Jurkat, Clone E6-1 (cell line): ENCODE data around the gene NGFR.

Experiments
- DNase-seq: peaks from one replicate; pipeline ENCODE4 v3.0.0-alpha.2; 2011; ENCODE audit warnings: low read depth, low spot score
- H3K4me3 ChIP-seq: 2 replicates; pipeline ENCODE4 v1.5.1; 2011; ENCODE audit warnings: mild to moderate bottlenecking, low read length, control low read depth, moderate library complexity

Gene NGFR

DNA sequence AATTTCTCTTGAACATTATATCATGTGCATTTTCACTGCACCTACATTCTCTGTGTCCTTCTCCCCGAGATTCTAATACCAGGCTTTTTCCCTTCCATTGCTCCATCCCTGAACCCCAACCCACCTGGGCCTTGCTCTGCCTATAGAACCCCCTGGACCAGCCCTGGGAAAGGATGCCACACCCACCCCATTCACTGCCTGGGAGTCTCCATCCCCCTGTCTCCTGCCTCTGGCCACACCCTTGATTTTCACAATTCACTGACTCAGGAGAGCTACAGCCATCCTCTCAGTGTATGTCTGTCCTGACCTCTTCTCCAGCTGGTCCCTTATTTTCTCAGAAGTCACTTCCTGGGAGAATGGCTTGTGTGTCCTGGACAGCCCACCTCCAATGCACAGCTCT is 27.9 kb upstream of the NGFR start:
- no peak overlapping the region for H3K4me3 ChIP-seq
- DNase-seq, result no peak

DNA sequence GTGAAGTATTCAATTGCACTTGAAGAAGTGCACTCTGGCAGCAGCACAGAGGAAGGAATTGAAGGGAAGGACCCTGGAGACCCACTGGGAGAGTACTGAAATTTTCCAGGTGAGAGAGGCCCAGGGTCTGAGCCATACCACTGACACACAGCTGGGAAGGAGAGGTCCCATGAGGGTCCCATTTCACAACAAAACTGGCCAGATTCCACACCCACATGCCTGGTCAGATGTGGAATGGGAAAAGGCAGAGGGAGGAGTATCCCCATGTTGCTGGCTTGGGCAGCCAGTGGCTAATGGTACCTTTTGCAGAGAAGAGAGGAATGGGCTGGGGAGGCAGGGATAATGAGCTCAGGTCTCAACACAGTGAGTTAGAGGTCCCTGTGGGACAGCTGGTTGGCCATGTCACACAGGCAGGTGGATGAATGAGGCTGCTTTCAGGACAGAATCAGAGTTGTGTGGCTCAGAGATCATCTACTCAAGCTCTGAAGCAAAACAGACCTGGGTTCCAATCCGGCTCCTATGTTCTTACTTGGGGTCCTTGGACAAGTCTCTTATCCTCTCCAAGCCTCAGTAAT is 26.2 kb upstream of the NGFR start:
- H3K4me3 ChIP-seq, result no peak overlapping the region
- DNase-seq, result no peak

DNA sequence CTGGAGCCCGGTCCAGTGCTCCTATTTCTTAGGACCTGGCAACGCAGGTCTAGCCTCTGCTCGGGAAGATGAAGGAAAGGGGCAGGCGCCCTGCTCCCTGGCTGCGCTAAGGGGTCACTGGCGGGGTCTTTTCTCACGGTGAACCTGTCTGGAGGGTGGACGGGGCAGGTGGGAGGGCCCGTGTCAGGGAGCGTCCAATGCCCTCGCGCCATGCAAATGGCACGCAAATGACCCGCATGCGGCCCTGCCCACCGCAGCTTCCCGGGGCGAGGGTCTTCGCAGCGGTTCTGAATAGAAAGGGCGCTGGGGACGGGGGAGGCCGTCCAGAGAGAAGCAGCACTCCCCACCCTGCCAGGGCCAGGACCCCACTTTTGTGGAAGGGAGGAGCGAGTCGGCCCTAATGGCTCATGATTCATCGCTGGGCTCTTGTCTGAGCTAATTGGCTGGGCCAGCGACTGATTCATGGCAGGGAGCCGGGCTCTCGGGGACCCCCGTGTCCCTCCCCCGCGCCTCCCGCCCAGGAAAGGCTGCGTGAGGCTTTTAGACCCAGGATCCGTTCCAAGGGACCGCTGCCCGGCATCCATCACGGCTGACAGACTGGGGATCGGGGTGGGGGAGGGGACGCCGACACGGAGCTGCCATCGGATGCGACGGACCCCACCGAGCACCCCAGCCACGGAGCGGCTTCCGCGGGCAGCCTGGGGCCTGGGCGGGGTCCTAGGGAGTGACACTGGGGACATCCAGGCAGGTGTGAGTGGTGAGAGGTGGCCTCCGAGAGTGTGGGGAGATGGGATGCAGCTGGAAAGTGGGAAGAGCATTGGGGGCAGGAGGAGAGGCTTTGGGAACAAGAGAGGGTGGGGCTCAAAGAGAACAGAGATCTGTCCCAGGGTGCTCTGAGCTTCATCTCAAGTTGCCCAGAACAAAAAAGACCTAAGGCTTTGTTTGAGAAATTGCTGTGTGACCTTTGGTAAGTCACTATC is 25.0 kb upstream of the NGFR start:
- no peak for DNase-seq
- no peak overlapping the region for H3K4me3 ChIP-seq

DNA sequence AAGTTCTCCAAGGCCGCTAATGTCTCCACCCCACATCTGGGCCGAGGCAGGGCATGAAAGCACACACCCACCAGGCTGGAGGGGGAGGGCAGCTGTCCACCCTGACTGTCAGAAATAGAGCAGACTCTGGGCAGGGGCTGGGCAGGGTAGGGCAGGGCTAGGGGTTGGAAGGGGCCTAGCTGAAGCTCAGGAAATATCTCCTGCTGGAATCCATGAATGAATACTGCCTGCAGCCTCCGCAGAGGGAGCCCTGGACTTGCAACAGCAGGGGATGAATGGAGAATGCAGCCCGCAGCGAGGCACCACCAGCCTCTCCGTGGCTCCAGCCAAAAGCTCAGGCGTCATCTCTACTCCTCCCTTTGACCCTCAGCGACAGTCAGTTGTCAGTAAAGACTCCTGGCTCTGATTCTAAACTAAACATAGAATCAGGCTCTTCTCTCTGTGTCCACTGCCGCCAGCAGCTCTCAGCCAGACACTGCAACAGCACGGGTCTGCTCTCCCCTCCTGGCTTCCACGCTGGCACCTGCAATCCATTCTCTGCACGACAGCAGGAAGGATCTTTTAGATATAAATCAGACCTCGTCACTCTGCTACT is 23.9 kb upstream of the NGFR start:
- H3K4me3 ChIP-seq, result no peak overlapping the region
- no peak for DNase-seq

DNA sequence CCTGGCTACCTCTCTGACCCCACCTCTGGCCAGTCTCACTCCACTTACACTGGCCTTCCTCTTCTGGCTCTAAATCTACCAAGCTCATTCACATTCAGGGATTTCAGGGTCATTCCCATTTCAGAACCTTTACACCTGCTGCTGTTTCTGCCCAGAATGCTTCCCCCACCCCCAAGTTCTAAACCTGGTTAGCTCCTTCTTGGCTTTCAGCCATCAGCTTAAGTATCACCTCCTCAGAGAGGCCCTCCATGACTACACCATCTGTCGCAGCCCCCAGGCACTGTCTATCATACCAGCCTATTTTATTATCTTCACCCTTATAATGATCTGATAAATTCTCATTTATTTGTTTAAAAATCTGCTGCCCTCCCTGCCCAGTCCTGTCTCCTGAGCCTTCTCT is 23.3 kb upstream of the NGFR start:
- H3K4me3 ChIP-seq, result no peak overlapping the region
- no peak for DNase-seq

DNA sequence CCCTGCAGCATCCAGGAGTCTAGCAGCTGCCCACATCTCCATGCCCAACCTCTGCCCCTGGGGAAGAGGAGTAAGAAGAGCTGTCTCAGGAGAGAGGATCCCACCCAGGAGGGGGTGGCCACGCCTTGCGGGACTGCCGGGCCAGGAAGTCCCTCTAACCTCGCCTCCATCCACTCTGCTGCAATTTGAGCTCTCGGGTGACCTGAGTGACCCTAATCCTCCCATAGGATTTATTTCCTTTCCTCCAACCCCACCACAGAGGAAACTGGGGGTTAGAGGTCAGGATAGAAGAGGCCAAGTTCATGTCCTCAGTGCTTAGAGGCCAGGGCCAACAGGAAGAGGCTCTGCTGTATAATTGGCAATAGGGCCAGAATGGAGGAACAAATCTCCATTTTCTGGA is 22.6 kb upstream of the NGFR start:
- no peak overlapping the region for H3K4me3 ChIP-seq
- no peak for DNase-seq

DNA sequence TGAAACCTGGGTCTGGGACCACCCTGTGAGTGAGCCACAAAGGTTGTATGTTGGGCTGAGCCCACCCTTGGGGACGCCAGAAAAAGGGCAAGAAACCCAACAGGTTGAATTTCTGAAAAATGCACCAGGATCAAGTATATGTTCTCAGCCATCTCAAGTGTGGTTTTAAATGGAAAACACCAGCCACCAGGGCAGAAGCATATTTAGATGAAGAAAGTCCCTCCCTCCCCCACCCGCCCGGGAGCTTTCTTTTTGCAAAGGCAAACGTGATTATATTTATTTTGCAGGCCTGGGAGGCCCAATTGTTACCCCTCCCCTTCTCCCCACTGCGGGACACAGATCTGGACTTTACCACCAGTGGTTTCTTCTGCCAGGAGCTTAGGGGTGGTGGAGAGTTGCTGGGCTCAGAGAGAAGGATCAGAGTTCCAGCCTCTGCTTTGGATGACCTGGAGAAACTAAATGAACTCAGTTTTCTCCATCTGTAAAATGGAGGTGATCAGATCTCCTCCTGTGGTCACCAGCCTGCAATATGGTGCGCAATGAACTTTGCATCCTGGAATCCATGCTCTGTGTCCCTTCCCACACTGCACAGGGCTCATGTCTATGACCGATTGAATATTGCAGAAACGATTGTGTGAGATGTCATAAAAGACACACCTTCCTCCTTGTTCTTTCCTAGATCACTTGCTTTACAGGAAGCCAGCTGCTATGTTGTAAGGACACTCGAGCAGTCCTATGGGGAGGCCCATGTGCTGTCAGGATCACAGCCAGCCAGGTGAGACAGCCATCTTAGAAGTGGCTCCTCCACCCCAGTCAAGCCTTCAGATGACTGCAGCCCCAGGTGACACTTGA is 21.0 kb upstream of the NGFR start:
- DNase-seq, result no peak
- no peak overlapping the region for H3K4me3 ChIP-seq

DNA sequence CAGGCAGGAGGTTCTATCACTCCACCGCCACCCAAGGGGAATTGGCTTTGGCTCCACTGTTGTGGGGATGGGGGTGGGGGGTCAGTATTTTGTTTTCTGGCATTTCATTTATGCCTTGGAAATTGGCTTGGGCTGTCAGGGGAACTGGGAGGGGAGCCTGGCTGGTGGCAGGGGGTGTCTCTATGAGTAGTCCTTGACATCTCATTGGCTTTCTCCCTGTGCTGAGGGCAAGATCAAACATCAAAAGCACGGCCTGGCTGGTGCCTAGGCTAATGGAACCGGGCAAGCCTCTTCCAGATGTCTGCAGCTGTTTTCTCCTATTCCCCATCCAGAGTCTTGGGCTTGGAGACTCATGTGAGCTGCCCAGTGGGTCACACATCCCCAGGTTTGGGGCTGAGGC is 17.4 kb upstream of the NGFR start:
- no peak for DNase-seq
- H3K4me3 ChIP-seq, result no peak overlapping the region

DNA sequence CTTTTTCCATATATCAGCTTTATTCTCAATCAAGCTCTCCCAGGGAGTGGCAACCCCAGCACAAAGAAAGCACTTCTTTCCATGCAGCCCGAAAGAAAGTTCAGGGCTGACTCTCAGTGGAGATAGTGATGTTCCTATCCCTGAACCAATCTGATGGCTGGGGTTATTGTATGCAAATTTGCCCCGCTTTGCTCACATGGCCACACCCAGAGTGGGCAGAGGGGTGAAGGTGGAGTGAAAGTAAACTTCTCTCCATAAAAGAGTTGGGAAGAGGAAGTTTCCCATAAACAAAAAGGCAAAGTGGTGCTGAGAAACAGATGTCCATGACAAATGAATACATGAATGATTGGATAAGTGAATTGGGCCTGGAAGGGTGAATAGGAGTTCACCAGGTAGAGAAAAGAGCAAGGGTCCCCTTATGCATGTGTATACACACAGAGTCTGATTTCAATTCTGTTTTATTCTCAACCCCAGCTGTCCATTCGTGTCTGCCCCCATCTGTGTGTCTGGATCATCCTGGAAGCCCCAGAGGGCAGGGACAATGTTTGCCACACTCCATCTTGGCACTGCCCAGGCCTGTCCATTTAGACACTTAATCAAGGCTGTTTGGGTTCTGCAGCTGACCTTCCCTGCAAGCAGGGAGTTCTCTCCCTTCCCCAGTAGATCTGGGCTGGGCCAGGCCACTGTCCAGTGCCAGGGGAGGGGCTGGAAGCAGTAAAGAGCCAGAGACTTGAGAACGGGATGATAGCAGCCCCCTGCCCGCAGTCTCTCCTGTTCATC is 14.1 kb upstream of the NGFR start:
- no peak for DNase-seq

DNA sequence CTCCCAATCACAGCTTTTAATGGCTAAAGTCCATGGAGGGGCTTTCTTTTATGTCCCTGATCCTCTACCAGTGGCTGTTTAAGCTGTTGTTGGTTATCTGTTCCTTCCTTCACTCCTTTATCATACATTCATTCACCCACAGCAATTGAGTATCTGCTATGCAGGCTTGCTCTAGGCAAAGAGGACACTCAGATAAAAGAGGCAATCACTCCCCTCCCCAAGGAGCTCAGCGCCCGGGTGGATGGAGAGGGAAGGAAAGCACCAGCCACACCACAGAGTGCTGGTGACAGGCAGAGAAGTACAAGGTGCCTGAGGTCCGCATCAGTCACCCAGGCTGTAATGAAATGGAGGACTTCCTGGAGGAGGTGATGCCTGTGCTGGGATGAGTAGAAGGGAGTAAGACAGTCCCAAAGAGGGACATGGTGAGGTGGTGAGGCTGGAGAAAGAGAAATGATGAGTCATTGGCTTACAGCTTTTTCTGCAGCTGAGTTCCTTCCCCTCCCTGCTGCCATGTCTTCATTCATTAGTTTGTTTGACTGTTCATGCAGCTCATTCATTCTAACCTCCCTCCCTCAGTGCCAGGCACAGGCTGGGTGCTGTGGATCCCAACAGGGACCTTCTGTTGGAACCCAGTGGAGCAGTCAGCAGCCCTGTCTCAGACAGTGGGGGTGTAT is 12.8 kb upstream of the NGFR start:
- H3K4me3 ChIP-seq, result no peak overlapping the region
- no peak for DNase-seq

More for the DNA sequence above, 14.1 kb upstream of the NGFR start:
- no peak overlapping the region for H3K4me3 ChIP-seq

DNA sequence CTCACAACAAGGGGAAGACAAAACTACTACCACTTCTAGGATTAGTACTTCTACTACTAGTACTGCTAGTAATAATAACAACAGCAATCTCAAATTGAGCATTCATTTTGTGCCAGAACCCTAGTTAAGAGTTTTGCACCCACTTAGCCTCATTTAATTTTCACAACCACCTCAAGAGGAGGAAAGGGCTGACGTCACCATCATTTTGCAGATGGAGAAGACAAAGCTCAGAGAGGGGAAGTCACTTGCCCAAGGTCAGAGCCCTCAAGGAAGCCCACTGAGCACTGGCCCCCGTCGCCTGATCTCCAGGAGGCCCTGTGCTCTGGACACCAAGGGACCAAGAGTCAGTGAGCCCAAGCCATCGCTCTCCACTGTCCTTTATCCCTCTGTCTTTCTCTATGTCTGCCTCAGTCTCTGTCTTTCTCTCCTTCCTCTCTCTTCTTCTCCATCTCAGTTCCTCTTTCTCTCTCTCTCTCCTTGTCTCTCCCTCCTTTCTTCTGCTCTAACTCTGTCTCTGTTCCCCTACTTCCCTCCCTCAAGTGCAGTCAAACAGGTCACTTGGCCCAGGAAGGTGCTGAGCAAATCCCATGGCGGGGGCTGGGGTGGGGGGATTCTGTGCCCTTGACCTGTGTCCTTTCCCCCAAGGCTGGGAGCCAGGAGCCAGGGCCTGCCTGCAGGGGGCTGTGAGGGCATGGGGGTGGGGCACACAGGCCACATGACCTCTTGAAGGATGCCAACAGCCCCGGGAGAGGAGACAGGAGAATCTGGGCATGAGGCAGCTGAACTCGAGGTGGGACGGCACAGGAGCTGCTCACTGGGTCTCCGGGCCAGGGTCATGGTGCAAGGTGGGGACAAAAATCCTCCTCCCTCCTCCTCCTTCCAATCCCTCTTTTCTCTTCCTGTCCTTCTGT is 11.2 kb upstream of the NGFR start:
- no peak overlapping the region for H3K4me3 ChIP-seq
- DNase-seq, result no peak

DNA sequence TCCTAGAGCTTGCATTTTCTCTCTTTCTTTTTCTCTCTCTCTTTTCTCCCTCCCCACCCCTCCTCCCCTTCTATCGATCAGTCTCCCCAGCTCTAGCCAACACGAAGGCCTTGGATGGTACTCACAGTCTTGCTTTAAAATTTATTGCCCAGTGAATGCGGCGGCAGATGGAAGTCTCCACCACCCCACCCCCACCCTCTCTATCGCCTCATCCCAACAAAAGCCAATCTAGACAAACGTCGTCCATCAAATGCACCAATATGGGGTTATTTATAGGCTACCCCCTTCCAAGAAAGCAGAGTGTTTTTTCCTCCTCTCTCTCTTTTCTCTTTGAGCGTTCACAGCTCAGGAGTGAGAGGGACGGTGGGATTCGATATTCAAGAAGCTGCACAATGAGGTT is 10.5 kb upstream of the NGFR start:
- no peak overlapping the region for H3K4me3 ChIP-seq
- no peak for DNase-seq

DNA sequence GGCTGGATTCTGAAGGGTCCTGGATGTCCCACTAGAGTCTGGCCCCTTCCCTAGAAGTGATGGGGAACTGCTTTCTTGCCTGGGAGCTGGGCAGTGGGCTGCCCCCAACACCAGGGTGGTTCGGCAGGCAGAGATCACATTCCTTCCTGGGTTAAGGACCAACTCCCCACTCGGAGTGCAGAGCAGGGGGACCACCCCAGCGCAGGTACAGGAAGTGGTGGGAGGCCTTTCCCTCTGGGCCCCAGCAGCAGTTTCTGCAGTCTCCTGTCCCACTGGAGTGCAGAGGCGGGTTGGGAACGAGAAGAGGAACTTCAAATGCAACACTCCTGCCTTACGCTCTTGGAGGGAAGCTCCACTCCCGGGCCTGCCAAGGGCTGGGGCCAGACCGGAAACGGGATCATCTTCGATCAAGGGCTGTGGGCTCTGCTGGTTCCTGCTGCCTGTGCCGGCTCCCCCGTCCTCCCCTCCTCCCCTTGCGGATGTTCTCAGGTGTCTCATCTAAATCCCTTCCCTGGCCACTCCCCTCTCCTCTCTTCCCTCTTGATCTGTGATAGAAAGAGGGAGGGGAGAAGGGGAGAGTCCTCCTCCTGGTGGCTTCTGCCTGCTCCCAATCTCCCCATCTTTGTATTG is 9.0 kb upstream of the NGFR start:
- peak; percentile 39 for DNase-seq

DNA sequence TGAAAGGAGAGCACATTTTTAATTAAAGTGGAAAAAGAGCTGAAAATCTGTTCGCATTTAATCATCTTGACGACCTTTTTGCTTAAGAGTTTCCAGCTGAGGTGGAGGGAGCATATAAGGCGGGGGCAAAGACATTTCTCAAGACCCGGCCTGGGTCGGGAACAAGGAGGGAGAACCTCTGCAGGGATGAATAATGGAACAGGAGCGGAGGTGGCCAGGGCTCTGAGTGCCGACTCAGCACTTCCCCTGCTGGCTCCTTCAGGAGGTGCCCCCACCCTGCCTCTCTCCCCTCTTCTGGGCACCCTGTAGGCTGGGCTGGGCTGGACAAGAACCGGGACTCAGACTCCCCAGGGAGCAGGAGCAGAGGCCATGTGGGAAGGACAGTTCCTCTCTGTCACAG is 7.9 kb upstream of the NGFR start:
- no peak for DNase-seq
- H3K4me3 ChIP-seq, result no peak overlapping the region

More for the DNA sequence above, 9.0 kb upstream of the NGFR start:
- H3K4me3 ChIP-seq, result peak overlapping the region; percentile 1

DNA sequence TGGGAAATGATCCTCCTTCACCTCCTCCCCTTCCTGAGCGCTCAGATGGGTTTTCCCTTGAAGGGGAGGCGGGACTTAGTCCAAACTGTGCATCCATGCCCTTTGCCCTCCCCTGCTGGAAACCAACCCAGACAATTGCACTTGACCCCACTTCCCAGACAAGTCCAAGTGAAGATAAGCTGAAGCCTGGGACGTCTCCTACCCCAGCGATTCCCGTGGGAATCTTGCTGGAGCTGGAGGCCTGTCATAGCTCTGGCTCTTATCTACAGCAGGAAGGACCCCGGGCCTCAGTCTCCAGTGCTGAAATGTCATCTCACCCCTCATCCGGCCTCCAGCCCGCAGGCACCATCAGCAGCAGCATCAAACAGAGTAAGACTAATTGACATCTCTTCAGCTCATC is 6.5 kb upstream of the NGFR start:
- DNase-seq, result peak; percentile 36
- no peak overlapping the region for H3K4me3 ChIP-seq

DNA sequence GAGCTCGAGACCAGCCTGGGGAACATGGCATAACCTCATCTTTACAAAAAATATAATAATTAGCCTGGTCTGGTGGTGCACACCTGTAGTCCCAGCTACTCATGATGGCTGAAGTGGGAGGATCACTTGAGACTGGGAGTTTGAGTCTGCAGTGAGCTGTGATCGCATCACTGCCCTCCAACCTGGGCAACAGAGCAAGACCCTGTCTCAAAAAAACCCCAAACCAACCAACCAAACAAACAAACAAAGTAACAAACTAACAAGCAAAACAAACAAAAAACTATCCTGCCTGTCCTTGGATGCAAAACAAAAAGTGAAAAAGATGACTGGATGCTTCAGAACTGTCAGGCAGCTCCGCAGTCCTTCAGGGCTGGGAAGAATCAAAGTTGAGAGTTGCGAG is 5.7 kb upstream of the NGFR start:
- H3K4me3 ChIP-seq, result no peak overlapping the region
- DNase-seq, result no peak

DNA sequence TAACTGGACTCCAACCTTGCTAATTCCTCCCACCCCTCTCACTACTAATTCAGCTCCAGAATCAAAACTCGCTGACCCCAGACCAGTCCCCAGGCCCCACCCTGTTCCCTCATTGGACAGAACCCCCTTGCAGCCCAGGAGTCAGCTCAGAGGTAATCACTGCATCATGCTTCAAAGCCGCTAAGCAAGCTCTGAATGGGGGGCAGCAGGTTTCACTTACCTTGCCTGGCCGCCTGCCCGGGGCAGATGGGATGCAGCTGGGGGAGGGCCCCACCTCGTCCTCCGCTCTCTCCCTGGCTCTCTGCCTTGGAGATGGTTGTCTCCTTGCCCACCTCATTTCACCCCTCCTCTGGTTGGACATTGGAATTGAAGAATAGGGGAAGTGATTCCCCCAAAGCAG is 4.8 kb upstream of the NGFR start:
- no peak overlapping the region for H3K4me3 ChIP-seq
- DNase-seq, result no peak
